PC-9 (cell line): ENCODE data around the gene ZNF516. TPM values are rescaled to one million over a fixed set of nuclear protein-coding genes. Genes with fewer than 3 reads are reported as not detected.

ENCODE experiments used
- BruUV-seq: library from RNA; stranded (reverse); fragments of 400-500 nt; replicated peaks from 2 replicates; lab custom pipeline; 2021; lab: Mats Ljungman, UMichigan
- CTCF ChIA-PET: fragments of 300-600 bp; sonication (Branson Sonifier 250); formaldehyde crosslinking; loops from one replicate; lab custom pipeline; 2022; ENCODE audit warnings: antibody characterized with exemption; lab: Charles Lee
- POLR2A ChIA-PET: fragments of 300-600 bp; sonication (Branson Sonifier 250); formaldehyde crosslinking; loops from one replicate; lab custom pipeline; 2022; ENCODE audit warnings: antibody characterized with exemption; ENCODE audit not compliant: unreplicated experiment; lab: Charles Lee
- DNase-seq, 2 experiments: peaks; one replicate each; pipeline versions ENCODE4 v3.0.0 to v3.0.0-alpha.2; 2015 to 2022; ENCODE audit warnings: mixed read lengths in 1 of 2
- H2AFZ ChIP-seq: fragments of 200-600 bp; sonication (generic); 2 replicates; pipeline ENCODE4 v1.8.1; 2017; ENCODE audit warnings: antibody characterized with exemption
- H3F3A ChIP-seq: fragments of 200-600 bp; sonication (generic); 2 replicates; pipeline ENCODE4 v1.8.1; 2017; ENCODE audit warnings: antibody characterized with exemption, mild to moderate bottlenecking, low read depth; ENCODE audit not compliant: insufficient read depth
- H3K27ac ChIP-seq: fragments of 200-600 bp; sonication (generic); 2 replicates; pipeline ENCODE4 v1.6.1; 2016; ENCODE audit warnings: mixed run types
- H3K27me3 ChIP-seq: fragments of 200-600 bp; sonication (generic); 2 replicates; pipeline ENCODE4 v1.6.1; 2016; ENCODE audit warnings: low read depth, mixed run types; ENCODE audit not compliant: insufficient read depth
- H3K36me3 ChIP-seq: fragments of 200-600 bp; sonication (generic); 2 replicates; pipeline ENCODE4 v1.6.1; 2016; ENCODE audit warnings: low read depth, mixed run types
- H3K4me1 ChIP-seq: fragments of 200-600 bp; sonication (generic); replicated peaks from 2 replicates; pipeline ENCODE4 v1.6.1; 2016; ENCODE audit warnings: mixed run types; ENCODE audit not compliant: insufficient read depth
- H3K4me2 ChIP-seq: fragments of 200-600 bp; sonication (generic); 2 replicates; pipeline ENCODE4 v1.6.1; 2017; ENCODE audit warnings: mixed run types
- H3K4me3 ChIP-seq: fragments of 200-600 bp; sonication (generic); 2 replicates; pipeline ENCODE4 v1.6.1; 2016; ENCODE audit warnings: mixed run types
- H3K79me2 ChIP-seq: fragments of 200-600 bp; sonication (generic); 2 replicates; pipeline ENCODE4 v1.6.1; 2017; ENCODE audit warnings: low read depth, mixed run types
- H3K9me2 ChIP-seq: fragments of 200-600 bp; sonication (generic); 2 replicates; pipeline ENCODE4 v1.8.1; 2017; ENCODE audit warnings: mild to moderate bottlenecking; ENCODE audit not compliant: insufficient read depth
- H3K9me3 ChIP-seq: fragments of 200-600 bp; sonication (generic); 2 replicates; pipeline ENCODE4 v1.8.1; 2016; ENCODE audit warnings: low read depth; ENCODE audit not compliant: insufficient read depth
- H4K20me1 ChIP-seq: fragments of 200-600 bp; sonication (generic); 2 replicates; pipeline ENCODE4 v1.8.1; 2017; ENCODE audit not compliant: insufficient read depth
- EZH2 ChIP-seq: fragments of 200-600 bp; sonication (generic); IDR thresholded peaks from 2 replicates; pipeline ENCODE4 v1.8.0; 2017; ENCODE audit warnings: antibody characterized with exemption, low read depth
- intact Hi-C: fragments of 100-400 bp; cut with micrococcal nuclease; formaldehyde crosslinking; loops from one replicate; pipeline ENCODE4 v1.10.0; 2022; ENCODE audit not compliant: unreplicated experiment
- total RNA-seq: library from RNA; stranded (reverse); gene quantifications from 2 replicates; pipeline ENCODE4 v1.2.3, GENCODE V29; 2021
- TF ChIP-seq, protein P1 (sequence below): fragments of 200-600 bp; sonication (generic); conservative IDR thresholded peaks from 2 replicates; pipeline ENCODE4 v1.6.1; 2017; ENCODE audit warnings: mixed run types, antibody characterized with exemption, mild to moderate bottlenecking, moderate library complexity

ZNF516 gene
- total RNA-seq, 1 experiment from 2014 or later, result 32.7 TPM

DNA sequence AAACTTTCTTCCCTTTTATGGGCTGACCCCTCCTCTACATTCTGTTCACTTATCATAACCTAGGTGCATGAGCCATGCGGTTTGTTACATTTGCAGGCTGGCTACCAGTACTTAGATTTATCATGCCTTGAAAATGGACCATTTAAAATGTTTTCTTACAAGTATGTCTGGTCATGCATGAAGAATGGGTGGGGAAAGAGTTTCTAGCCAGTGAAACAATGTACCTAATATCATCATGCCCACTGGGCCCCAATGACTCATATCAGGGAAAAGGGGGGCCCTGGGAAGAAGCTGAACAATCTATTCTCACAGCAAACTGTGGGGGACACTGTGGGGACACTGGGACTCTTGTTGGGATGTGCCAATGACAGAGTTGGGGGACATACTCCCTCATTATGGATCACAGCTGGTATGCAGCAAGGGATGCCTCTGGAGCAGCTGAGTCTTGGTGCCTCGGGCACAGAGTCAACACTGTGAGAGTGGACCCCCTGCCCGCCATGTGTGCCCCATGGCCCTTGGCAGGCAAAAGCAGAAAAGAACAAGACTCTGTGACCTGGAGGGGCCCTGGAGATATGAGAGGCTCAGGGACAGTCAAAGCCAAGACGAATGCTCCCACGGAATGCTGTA lies 156.3 kb downstream of the ZNF516 start:
- no peaks in the 10 kb centered on the region for H3K4me1 ChIP-seq
- BruUV-seq, result no TSS peak
- H3K36me3 ChIP-seq, result no peaks in the 10 kb centered on the region
- H3K9me3 ChIP-seq, result no peaks in the 10 kb centered on the region; the same call in 1 of the 2 replicates
- H3K4me3 ChIP-seq, result no peak overlapping the region
- H2AFZ ChIP-seq, result no peak overlapping the region
- intact Hi-C loops, result no loop called here
- no peaks in the 10 kb centered on the region for H3K9me2 ChIP-seq
- H3K79me2 ChIP-seq, result no peaks in the 10 kb centered on the region
- H3K4me2 ChIP-seq, result no peak overlapping the region
- H3K27ac ChIP-seq, result no peak overlapping the region
- TF ChIP-seq EZH2, result no peak
- TF ChIP-seq, protein P1, sequence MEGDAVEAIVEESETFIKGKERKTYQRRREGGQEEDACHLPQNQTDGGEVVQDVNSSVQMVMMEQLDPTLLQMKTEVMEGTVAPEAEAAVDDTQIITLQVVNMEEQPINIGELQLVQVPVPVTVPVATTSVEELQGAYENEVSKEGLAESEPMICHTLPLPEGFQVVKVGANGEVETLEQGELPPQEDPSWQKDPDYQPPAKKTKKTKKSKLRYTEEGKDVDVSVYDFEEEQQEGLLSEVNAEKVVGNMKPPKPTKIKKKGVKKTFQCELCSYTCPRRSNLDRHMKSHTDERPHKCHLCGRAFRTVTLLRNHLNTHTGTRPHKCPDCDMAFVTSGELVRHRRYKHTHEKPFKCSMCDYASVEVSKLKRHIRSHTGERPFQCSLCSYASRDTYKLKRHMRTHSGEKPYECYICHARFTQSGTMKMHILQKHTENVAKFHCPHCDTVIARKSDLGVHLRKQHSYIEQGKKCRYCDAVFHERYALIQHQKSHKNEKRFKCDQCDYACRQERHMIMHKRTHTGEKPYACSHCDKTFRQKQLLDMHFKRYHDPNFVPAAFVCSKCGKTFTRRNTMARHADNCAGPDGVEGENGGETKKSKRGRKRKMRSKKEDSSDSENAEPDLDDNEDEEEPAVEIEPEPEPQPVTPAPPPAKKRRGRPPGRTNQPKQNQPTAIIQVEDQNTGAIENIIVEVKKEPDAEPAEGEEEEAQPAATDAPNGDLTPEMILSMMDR, result no peak
- DNase-seq, result no peak
- H3F3A ChIP-seq, result no peaks in the 10 kb centered on the region
- POLR2A ChIA-PET, result no interaction called here
- CTCF ChIA-PET, result no interaction called here
- H4K20me1 ChIP-seq, result no peaks in the 10 kb centered on the region
- peaks cover 54% of the 10 kb centered on the region for H3K27me3 ChIP-seq

DNA sequence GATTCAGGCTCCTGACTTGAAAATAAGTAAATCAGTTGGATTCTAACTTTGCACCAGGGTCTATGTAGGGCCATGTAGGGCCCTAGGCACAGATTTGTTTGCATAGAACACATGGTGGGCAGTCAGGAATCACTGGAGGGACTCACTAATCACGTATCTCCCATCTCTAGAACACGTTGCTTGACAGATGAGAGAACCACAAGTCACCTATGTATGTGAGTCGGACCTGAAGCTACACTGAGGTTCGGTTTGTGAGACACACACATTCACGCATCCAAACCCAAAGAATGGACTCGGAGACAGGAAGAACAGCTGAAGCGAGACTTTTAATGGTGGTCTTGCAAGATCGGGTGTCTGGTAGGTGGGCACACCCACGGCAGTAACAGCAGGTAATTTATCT lies 157.0 kb downstream of the ZNF516 start:
- Histone ChIP-seq H2AFZ (no peak overlapping the region), H3K27ac (no peak overlapping the region), H3K9me3 (no peaks in the 10 kb centered on the region; the same call in 1 of the 2 replicates), H3K9me2 (no peaks in the 10 kb centered on the region), H3K36me3 (no peaks in the 10 kb centered on the region), H4K20me1 (no peaks in the 10 kb centered on the region), H3K4me2 (no peak overlapping the region), H3K4me1 (no peaks in the 10 kb centered on the region), H3F3A (no peaks in the 10 kb centered on the region), H3K27me3 (peaks cover 54% of the 10 kb centered on the region), H3K79me2 (no peaks in the 10 kb centered on the region), H3K4me3 (no peak overlapping the region)
- POLR2A ChIA-PET, result no interaction called here
- TF ChIP-seq, protein P1, result no peak
- no peak for TF ChIP-seq EZH2
- no TSS peak for BruUV-seq
- CTCF ChIA-PET, result no interaction called here
- DNase-seq, result no peak
- intact Hi-C loops, result no loop called here

DNA sequence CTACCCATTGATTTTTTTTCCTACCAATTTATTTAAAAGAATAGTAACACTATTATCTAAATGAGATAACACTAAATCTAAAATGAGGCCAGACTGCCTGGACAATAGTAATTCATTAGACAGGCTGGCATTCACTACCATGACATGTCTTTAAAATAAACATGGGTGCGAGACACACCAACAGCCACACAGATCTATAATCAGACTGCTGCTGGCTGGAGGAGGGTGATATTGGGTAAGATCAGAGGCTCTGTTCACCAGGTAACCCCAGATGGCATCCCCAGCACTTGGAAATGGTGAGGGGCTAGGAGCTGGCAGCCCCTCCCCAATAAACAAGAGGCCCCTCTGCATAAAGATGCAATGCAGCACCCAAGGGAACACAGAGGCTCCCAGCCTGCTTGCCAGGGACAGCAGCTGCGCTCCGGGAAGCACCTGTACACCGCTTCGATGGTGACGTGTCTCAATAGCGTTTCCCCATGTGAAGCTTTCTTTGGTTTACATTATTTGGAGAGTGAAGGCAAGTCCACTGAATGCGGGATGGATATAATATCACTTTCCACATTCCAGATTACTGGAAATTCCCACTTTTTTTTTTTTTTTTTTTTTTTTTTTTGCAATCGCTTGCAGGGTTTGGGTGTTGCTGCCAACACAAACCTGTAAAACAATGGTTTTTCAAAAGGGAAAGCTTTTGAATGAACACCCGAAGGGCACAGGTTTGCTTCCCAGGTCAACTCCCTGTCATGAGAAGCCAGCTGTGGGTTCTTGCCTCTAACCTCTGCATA lies 159.0 kb downstream of the ZNF516 start:
- POLR2A ChIA-PET, result no interaction called here
- TF ChIP-seq EZH2, result no peak
- TF ChIP-seq, protein P1, result no peak
- no peaks in the 10 kb centered on the region for H3K79me2 ChIP-seq

More for the DNA sequence above, 159.0 kb downstream of the ZNF516 start:
- Histone ChIP-seq H3K4me3 (no peak overlapping the region), H3K27me3 (peaks cover 43% of the 10 kb centered on the region), H4K20me1 (no peaks in the 10 kb centered on the region), H2AFZ (no peak overlapping the region), H3K9me2 (no peaks in the 10 kb centered on the region), H3K36me3 (no peaks in the 10 kb centered on the region), H3K4me1 (no peaks in the 10 kb centered on the region), H3K27ac (no peak overlapping the region), H3K9me3 (no peaks in the 10 kb centered on the region; the same call in 1 of the 2 replicates), H3K4me2 (no peak overlapping the region), H3F3A (no peaks in the 10 kb centered on the region)
- no peak for DNase-seq
- CTCF ChIA-PET, result no interaction called here
- intact Hi-C loops, result no loop called here
- no TSS peak for BruUV-seq
